Measurements from ENCODE around the gene PCID2.

- TF ChIP-seq POLR2A (IDR thresholded peaks at IDR 0.05) (no peak), POLR2AphosphoS5 (IDR thresholded peaks at IDR 0.05; ENCODE audit: insufficient read depth in 1 of 2, low read depth in 1 of 2) (no peak)
These were observed 17.0 kb upstream of the PCID2 start for GRCh38 chr13:113225515-113225914.
